Measurements from ENCODE around the gene MS4A3.
"Not testable (repeated sequence)": the region's sequence is repeated elsewhere in the genome, so short reads cannot be mapped to it uniquely, and the experiment has no call there.

MS4A3 gene

DNA sequence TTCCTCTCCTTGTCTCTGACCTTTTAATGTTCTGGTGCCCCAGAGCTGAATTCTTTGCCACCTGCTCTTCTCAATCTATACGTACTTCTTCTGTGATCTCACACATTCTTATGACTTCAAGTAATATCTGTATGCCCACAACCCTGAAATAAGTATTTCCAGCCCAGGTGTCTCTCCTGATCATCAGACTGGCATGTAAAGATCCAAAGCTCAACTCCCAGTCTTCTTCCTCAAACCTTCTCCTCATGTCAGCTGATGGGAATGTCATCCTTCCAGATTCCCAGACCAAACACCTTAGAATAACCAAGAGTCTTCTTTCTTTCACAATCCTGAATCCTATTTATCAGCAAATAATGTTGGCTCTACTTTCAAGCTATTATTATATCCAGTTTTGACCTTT lies 9.3 kb downstream of the MS4A3 start:
- Histone ChIP-seq H3K27ac (ENCODE audit: low read depth, low read length) (no peak overlapping the region), H3K36me3 (ENCODE audit: insufficient read depth, low read length) (no peaks in the 10 kb centered on the region), H3K9me3 (ENCODE audit: low read length) (no peaks in the 10 kb centered on the region), H3K9ac (ENCODE audit: low read length) (no peak overlapping the region), H3K4me1 (ENCODE audit: insufficient read depth, low read length) (no peaks in the 10 kb centered on the region), H3K27me3 (ENCODE audit: control insufficient read depth in 1 of 2, insufficient read depth in 2 of 2, low read length in 2 of 2) (no peaks in the 10 kb centered on the region), H3K4me3 (ENCODE audit: low read depth in 1 of 2, low read length in 2 of 2) (no peak overlapping the region)

DNA sequence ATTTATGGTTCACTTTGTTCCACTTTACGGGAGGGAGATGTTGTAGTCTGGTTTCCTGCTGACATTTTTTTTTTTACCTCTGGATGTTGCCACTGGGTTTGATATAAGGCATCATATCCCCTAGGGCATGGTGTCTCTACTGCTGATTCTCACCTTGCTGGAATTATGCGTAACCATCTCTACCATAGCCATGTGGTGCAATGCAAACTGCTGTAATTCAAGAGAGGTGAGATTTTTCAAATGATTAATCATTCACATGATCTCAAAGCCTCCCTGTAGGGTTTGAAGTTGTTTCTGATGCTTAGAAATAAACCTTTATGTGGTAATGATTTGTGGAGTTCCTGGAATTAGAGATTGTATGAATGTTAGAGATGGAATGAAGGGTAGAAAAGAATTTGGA lies 13.0 kb downstream of the MS4A3 start:
- Histone ChIP-seq H3K9me3 (ENCODE audit: low read length) (no peaks in the 10 kb centered on the region), H3K4me3 (ENCODE audit: low read depth in 1 of 2, low read length in 2 of 2) (no peak overlapping the region), H3K27ac (ENCODE audit: low read depth, low read length) (no peak overlapping the region), H3K36me3 (ENCODE audit: insufficient read depth, low read length) (no peaks in the 10 kb centered on the region), H3K9ac (ENCODE audit: low read length) (no peak overlapping the region), H3K27me3 (ENCODE audit: control insufficient read depth in 1 of 2, insufficient read depth in 2 of 2, low read length in 2 of 2) (no peaks in the 10 kb centered on the region), H3K4me1 (ENCODE audit: insufficient read depth, low read length) (no peaks in the 10 kb centered on the region)

DNA sequence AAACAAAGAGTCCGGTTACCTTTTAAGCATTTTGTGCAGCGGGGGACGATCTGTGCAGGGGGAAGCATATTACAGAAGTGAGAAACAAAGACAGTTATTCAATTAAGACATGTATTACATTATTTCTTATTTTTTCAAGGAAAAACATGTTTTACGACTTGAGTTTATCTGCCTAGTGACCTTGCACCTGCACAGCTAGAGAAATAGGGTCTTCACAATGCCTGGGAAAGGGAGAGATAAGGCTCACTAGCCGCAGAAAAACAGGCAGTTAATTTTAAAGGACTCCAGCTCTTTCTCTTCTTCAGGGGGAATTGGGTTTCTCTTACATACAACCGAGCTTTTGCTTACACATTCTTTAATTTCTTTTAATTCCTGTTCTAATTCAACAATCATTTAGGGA lies 15.2 kb downstream of the MS4A3 start:
- not testable (repeated sequence) for H3K4me1 ChIP-seq (ENCODE audit: insufficient read depth, low read length); H3K36me3 ChIP-seq (ENCODE audit: insufficient read depth, low read length); H3K27ac ChIP-seq (ENCODE audit: low read depth, low read length); H3K9me3 ChIP-seq (ENCODE audit: low read length); H3K9ac ChIP-seq (ENCODE audit: low read length); H3K27me3 ChIP-seq (ENCODE audit: control insufficient read depth in 1 of 2, insufficient read depth in 2 of 2, low read length in 2 of 2); H3K4me3 ChIP-seq (ENCODE audit: low read depth in 1 of 2, low read length in 2 of 2)

DNA sequence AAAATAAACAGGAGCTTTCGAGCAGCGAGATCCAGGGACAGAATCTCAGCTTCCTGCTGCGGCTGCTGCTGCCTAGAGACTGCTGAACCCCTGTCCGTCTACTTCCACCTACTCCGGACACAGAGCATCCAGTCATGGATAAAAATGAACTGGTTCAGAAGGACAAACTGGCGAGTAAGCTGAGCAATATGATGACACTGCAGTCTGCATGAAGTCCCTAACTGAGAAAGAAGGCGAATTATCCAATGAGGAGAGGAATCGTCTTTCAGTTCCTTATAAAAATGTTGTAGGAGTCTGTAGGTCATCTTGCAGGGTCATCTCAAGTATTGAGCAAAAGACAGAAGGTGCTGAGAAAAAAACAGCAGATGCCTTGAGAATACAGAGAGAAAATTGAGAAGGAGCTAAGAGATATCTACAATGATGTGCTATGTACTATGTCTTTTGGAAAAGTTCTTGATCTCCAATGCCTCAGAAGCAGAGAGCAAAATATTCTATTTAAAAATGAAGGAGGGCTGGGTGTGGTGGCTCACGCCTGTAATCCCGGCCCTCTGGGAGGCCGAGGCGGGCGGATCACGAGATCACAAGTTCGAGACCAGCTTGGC lies 20.9 kb downstream of the MS4A3 start:
- Histone ChIP-seq H3K9ac (ENCODE audit: low read length) (no peak overlapping the region), H3K27ac (ENCODE audit: low read depth, low read length) (no peak overlapping the region), H3K9me3 (ENCODE audit: low read length) (no peaks in the 10 kb centered on the region), H3K4me1 (ENCODE audit: insufficient read depth, low read length) (no peaks in the 10 kb centered on the region), H3K4me3 (ENCODE audit: low read depth in 1 of 2, low read length in 2 of 2) (no peak overlapping the region), H3K27me3 (ENCODE audit: control insufficient read depth in 1 of 2, insufficient read depth in 2 of 2, low read length in 2 of 2) (no peaks in the 10 kb centered on the region), H3K36me3 (ENCODE audit: insufficient read depth, low read length) (no peaks in the 10 kb centered on the region)

DNA sequence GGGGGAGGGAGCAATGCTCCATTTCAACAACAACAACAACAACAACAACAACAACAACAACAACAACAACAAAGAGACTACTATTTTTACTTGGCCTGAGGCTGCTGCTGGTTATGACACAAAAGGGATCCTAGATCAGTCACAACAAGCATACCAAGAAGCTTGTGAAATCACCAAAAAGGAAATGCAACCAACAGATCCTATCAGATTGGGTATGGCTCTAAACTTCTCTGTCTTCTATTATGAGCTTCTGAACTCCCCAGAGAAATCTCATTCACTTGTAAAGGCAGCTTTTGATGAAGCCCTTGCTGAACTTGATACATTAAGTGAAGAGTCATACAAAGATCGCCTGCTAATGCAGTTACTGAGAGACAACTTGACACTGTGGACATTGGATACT lies 21.5 kb downstream of the MS4A3 start:
- no peak overlapping the region for H3K9ac ChIP-seq (ENCODE audit: low read length)
- H3K9me3 ChIP-seq (ENCODE audit: low read length), result no peaks in the 10 kb centered on the region
- H3K36me3 ChIP-seq (ENCODE audit: insufficient read depth, low read length), result no peaks in the 10 kb centered on the region
- H3K27ac ChIP-seq (ENCODE audit: low read depth, low read length), result no peak overlapping the region
- H3K4me1 ChIP-seq (ENCODE audit: insufficient read depth, low read length), result no peaks in the 10 kb centered on the region
- no peak overlapping the region for H3K4me3 ChIP-seq (ENCODE audit: low read depth in 1 of 2, low read length in 2 of 2)
- no peaks in the 10 kb centered on the region for H3K27me3 ChIP-seq (ENCODE audit: control insufficient read depth in 1 of 2, insufficient read depth in 2 of 2, low read length in 2 of 2)

DNA sequence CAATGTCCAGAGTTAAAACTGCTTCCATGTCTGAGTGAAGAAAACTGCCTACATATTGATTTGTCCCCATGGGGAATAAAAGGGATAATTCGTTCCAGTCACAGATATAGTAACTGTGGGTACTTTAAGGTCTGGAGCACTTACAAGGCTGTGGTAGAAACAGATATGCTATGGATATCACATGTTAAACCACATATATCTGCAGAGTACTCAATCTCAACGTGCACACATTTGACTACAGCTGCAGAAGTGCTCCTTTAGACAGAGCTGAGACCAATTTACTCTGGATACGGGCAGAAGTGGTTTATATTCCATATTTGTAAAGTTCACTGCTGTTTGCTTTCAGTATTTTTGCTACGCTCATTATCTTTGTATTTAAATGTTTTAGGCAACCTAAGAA lies 22.3 kb downstream of the MS4A3 start:
- no peak overlapping the region for H3K9ac ChIP-seq (ENCODE audit: low read length)
- H3K36me3 ChIP-seq (ENCODE audit: insufficient read depth, low read length), result no peaks in the 10 kb centered on the region
- H3K9me3 ChIP-seq (ENCODE audit: low read length), result no peaks in the 10 kb centered on the region
- no peak overlapping the region for H3K27ac ChIP-seq (ENCODE audit: low read depth, low read length)
- H3K27me3 ChIP-seq (ENCODE audit: control insufficient read depth in 1 of 2, insufficient read depth in 2 of 2, low read length in 2 of 2), result no peaks in the 10 kb centered on the region
- H3K4me3 ChIP-seq (ENCODE audit: low read depth in 1 of 2, low read length in 2 of 2), result no peak overlapping the region
- H3K4me1 ChIP-seq (ENCODE audit: insufficient read depth, low read length), result no peaks in the 10 kb centered on the region

DNA sequence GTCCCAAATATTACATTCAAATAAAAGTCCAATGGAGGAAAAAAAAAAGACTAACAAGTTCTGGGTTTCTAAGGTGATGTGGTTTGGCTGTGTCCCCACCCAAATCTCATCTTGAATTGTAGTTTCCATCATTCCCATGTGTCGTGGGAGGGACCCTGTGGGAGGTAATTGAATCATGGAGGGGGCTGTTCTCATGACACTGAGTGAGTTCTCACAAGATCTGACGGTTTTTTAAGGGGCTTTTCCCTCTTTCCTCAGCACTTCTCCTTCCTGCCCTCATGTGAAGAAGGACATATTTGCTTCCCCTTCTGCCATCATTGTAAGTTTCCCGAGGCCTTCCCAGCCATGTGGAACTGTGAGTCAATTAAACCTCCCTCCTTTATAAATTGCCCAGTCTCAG lies 24.1 kb downstream of the MS4A3 start:
- Histone ChIP-seq H3K4me3 (ENCODE audit: low read depth in 1 of 2, low read length in 2 of 2) (no peak overlapping the region), H3K9me3 (ENCODE audit: low read length) (no peaks in the 10 kb centered on the region), H3K4me1 (ENCODE audit: insufficient read depth, low read length) (no peaks in the 10 kb centered on the region), H3K9ac (ENCODE audit: low read length) (no peak overlapping the region), H3K36me3 (ENCODE audit: insufficient read depth, low read length) (no peaks in the 10 kb centered on the region), H3K27ac (ENCODE audit: low read depth, low read length) (no peak overlapping the region), H3K27me3 (ENCODE audit: control insufficient read depth in 1 of 2, insufficient read depth in 2 of 2, low read length in 2 of 2) (no peaks in the 10 kb centered on the region)

DNA sequence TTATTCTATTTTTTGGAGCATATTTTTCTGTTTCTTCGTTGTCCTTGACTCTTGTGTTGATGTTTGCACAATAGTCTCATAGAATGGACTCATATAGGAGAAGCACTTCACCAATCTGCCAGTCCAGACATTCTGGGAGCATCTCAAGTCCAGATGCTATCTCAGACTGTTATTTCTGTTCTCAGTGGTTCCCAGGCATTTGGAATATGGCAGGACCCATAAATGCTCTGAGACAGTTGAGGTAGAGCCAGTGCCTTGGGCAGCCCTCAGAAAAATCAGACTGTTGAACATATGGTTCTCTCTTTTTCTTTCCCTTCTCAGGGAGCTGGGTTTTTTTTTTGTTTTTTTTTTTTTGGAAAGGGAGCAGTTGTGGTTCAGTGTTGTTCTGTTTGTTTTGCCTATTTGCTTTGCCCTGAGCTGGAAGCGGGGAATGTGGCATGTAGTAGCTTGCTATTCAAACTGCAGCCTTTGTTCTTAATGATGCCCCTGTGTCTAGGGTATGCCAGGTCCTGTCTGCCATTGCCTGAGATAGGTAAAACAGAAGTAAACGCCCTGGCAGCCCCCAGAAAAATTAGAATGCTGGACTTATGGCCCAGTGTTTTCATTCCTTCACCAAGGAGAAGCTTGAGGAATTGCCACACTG lies 28.3 kb downstream of the MS4A3 start:
- Histone ChIP-seq H3K4me1 (ENCODE audit: insufficient read depth, low read length) (no peaks in the 10 kb centered on the region), H3K36me3 (ENCODE audit: insufficient read depth, low read length) (no peaks in the 10 kb centered on the region), H3K4me3 (ENCODE audit: low read depth in 1 of 2, low read length in 2 of 2) (no peak overlapping the region), H3K9ac (ENCODE audit: low read length) (no peak overlapping the region), H3K9me3 (ENCODE audit: low read length) (no peaks in the 10 kb centered on the region), H3K27me3 (ENCODE audit: control insufficient read depth in 1 of 2, insufficient read depth in 2 of 2, low read length in 2 of 2) (no peaks in the 10 kb centered on the region), H3K27ac (ENCODE audit: low read depth, low read length) (no peak overlapping the region)

DNA sequence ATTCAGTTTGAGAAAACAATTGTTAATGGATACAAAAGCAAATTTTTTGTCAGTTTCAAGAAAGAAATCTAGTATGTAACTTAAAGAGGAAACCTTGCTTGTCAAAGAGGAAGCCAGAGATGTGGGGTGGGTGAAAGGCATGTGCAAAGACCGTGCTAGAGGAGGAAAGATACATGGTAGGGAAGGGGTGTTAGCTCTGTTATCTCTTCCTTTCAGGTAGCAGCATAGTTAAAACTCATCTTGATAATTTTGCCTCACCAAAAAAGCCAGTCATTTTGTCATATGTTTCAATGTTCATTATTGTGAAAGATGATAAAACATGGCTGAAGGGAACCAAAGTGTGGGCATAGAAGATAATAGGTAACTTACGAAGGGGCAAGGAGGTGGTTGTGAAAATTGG lies 29.4 kb downstream of the MS4A3 start:
- no peaks in the 10 kb centered on the region for H3K4me1 ChIP-seq (ENCODE audit: insufficient read depth, low read length)
- no peak overlapping the region for H3K9ac ChIP-seq (ENCODE audit: low read length)
- no peaks in the 10 kb centered on the region for H3K36me3 ChIP-seq (ENCODE audit: insufficient read depth, low read length)
- no peak overlapping the region for H3K4me3 ChIP-seq (ENCODE audit: low read depth in 1 of 2, low read length in 2 of 2)
- no peak overlapping the region for H3K27ac ChIP-seq (ENCODE audit: low read depth, low read length)
- no peaks in the 10 kb centered on the region for H3K9me3 ChIP-seq (ENCODE audit: low read length)
- H3K27me3 ChIP-seq (ENCODE audit: control insufficient read depth in 1 of 2, insufficient read depth in 2 of 2, low read length in 2 of 2), result no peaks in the 10 kb centered on the region

DNA sequence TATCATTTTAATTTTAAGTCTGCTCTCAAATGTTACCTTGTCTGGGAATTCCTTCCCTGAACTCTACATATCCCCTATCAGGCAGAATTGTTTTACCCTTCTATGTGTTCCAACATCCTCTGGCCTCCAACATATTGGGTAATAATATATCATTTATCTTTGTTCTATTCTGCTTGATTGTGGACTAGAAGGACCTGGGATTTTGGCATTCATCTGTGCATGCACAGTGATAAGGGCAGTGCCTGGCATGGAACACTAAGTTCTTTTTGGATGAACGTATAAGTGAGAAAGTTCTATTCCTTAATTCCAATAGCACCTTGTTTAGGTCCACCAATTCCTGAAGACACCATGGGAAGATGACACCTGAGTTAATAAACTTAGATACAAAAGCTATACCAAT lies 30.8 kb downstream of the MS4A3 start:
- Histone ChIP-seq H3K27me3 (ENCODE audit: control insufficient read depth in 1 of 2, insufficient read depth in 2 of 2, low read length in 2 of 2) (no peaks in the 10 kb centered on the region), H3K9ac (ENCODE audit: low read length) (no peak overlapping the region), H3K4me3 (ENCODE audit: low read depth in 1 of 2, low read length in 2 of 2) (no peak overlapping the region), H3K27ac (ENCODE audit: low read depth, low read length) (no peak overlapping the region), H3K36me3 (ENCODE audit: insufficient read depth, low read length) (no peaks in the 10 kb centered on the region), H3K4me1 (ENCODE audit: insufficient read depth, low read length) (no peaks in the 10 kb centered on the region), H3K9me3 (ENCODE audit: low read length) (no peaks in the 10 kb centered on the region)

DNA sequence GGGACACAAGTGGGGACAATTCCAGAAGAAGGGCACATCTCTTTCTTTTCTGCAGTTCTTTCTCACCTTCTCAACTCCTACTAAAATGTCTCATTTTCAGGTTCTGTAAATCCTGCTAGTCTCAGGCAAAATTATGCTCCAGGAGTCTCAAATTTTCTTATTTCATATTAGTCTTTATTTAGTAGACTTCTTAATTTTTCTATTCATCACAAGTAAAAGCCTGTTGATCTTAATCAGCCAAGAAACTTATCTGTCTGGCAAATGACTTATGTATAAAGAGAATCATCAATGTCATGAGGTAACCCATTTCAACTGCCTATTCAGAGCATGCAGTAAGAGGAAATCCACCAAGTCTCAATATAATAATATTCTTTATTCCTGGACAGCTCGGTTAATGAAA lies 31.9 kb downstream of the MS4A3 start, which contains the start of gene MS4A2:
TSS of gene MS4A2 (plus strand) at position 301 of the 400 bp plus-strand sequence. CDS start 102 bp downstream, outside the sequence.
- Histone ChIP-seq H3K9ac (ENCODE audit: low read length) (no peak within 1 kb of the TSS), H3K27me3 (ENCODE audit: control insufficient read depth in 1 of 2, insufficient read depth in 2 of 2, low read length in 2 of 2) (no peaks in the 10 kb centered on the region), H3K4me1 (ENCODE audit: insufficient read depth, low read length) (no peaks in the 10 kb centered on the region), H3K4me3 (ENCODE audit: low read depth in 1 of 2, low read length in 2 of 2) (no peak within 1 kb of the TSS), H3K36me3 (ENCODE audit: insufficient read depth, low read length) (no peaks in the 10 kb centered on the region), H3K9me3 (ENCODE audit: low read length) (no peaks in the 10 kb centered on the region), H3K27ac (ENCODE audit: low read depth, low read length) (no peak within 1 kb of the TSS)

DNA sequence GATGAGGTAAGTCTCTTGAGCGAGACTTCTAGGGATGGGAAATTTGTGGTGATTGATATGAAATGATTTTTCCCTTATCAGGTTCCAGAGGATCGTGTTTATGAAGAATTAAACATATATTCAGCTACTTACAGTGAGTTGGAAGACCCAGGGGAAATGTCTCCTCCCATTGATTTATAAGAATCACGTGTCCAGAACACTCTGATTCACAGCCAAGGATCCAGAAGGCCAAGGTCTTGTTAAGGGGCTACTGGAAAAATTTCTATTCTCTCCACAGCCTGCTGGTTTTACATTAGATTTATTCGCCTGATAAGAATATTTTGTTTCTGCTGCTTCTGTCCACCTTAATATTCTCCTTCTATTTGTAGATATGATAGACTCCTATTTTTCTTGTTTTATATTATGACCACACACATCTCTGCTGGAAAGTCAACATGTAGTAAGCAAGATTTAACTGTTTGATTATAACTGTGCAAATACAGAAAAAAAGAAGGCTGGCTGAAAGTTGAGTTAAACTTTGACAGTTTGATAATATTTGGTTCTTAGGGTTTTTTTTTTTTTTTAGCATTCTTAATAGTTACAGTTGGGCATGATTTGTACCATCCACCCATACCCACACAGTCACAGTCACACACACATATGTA lies 39.1 kb downstream of the MS4A3 start:
- H3K4me3 ChIP-seq (ENCODE audit: low read depth in 1 of 2, low read length in 2 of 2), result no peak overlapping the region
- no peak overlapping the region for H3K9ac ChIP-seq (ENCODE audit: low read length)
- no peak overlapping the region for H3K27ac ChIP-seq (ENCODE audit: low read depth, low read length)
- no peaks in the 10 kb centered on the region for H3K36me3 ChIP-seq (ENCODE audit: insufficient read depth, low read length)
- no peaks in the 10 kb centered on the region for H3K4me1 ChIP-seq (ENCODE audit: insufficient read depth, low read length)
- H3K27me3 ChIP-seq (ENCODE audit: control insufficient read depth in 1 of 2, insufficient read depth in 2 of 2, low read length in 2 of 2), result no peaks in the 10 kb centered on the region
- no peaks in the 10 kb centered on the region for H3K9me3 ChIP-seq (ENCODE audit: low read length)
